Activated naive CD4-positive, alpha-beta T cell treated with Interleukin-2 at 50 U/mL for 16 hours (primary cell): ENCODE data around the gene ACSL1.

Experiments
- DNase-seq: peaks from one replicate; pipeline ENCODE4 v3.0.0-alpha.2; 2020

ACSL1 gene, protein sequence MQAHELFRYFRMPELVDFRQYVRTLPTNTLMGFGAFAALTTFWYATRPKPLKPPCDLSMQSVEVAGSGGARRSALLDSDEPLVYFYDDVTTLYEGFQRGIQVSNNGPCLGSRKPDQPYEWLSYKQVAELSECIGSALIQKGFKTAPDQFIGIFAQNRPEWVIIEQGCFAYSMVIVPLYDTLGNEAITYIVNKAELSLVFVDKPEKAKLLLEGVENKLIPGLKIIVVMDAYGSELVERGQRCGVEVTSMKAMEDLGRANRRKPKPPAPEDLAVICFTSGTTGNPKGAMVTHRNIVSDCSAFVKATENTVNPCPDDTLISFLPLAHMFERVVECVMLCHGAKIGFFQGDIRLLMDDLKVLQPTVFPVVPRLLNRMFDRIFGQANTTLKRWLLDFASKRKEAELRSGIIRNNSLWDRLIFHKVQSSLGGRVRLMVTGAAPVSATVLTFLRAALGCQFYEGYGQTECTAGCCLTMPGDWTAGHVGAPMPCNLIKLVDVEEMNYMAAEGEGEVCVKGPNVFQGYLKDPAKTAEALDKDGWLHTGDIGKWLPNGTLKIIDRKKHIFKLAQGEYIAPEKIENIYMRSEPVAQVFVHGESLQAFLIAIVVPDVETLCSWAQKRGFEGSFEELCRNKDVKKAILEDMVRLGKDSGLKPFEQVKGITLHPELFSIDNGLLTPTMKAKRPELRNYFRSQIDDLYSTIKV

DNA sequence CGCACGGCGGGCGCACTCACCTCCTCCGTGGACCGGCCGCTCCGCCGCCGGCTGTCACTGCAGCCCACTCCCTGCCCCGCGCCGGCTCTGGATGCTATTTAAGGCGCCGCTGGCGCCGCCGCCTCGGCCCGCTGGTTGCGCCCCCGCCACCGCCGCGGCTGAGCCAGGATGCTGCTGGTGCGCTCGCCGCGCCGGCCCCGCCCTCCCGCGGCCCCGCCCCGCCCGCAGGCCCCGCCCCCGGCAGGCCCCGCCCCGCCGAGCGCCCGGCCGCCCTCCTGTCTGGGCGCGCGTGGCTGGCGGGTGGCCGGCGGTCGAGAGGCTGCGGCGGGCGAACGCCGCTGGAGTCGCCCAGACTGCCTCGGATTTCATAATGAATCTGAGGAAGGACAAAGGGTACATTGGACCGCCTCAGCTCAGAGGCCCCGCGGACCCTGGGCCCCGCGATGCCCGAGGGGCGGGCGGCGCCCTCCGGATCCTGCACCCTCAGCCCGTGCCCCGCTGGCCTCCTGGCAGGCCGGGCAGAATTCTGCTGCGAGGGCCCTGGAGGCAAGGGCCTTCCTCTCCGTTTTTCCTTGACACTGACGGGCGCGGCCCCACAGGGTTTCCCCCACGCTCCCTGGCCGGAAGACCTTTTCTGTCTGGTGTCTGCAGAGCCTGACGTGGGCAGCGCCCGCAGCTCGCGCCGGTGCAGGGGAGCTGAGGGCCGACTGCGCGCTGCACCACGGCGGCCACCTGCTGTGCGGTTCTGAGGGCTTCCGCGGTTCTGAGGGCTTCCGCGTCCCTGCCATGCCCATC, at the start of gene ACSL1:
Gene ACSL1, minus strand, starts transcription at position 73 of the 795 bp plus-strand sequence. CDS start 22,454 bp downstream, outside the sequence.
- peak; percentile 82 for DNase-seq

DNA sequence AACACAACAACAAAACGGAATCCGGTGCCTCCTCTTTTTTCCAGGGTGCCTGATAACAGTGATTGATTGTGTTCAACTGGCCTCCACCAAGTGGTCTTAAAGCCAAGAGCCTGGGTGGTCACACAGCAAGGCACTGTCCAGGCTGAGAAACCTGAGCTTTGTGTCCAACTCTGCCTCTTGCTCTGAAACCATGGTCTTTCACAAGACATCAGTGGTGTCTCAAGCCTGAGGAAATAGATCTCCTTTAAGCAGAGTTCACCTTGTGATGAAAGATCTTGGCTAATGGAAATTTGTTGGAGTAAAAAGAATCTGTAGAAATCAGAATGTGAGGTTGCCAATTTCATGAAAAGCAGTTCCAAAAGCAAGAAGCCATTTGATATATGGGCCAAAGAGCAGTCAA, 47.3 kb upstream of the ACSL1 start:
- DNase-seq = no peak

DNA sequence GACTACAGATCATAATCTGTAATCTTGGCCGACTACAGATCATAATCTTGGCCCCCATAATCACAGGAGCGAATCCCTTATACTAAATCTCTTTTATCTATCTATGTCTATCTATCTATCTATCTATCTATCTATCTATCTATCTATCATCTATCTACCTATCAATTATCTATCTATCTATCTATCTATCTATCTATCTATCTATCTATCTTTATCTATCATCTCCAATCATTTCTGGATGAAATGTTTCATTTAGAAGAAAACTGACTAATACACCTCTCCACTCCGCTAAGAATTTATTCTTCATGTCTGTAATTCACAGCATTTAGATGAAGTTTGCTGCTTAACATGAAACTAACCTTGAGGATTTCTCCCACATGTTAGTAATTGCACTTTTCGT, 45.0 kb upstream of the ACSL1 start:
- DNase-seq = no peak

DNA sequence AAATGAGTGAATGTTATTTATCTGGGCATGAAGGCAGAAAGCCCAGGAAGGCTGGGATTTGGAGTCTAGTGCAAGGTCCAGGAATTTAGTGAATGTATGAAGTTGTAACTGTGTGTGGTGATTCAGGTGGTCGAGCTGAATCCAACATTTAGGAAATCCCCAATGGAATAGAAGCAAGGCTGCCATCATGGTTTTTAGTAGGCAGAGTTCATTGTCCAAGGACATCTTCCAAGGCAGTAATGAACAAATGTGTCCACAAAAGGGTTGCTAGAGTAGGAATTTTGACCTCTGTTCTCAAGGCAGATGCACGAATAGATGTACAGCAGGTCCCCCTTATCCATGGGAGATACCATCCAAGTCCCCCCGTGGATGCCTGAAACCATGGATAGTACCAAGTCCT, 42.9 kb upstream of the ACSL1 start:
- no peak for DNase-seq

DNA sequence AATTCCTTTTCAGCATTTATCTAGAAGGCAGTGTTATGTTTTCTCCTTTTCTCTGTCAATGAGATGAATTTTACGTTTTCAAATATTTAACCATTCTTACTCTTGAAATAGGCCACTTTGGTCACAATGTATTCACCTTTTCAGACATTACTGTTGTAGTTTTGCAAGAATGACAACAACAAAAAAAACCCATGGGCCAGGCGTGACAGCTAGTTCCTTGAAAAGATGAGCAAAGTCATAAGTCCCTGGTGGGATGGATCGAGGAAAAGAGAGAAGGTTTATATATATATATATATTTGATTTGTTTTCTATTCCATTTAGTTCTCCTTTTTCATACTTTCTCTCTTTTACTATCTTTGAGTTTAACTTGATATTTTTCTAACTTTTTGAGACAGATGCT, 38.1 kb upstream of the ACSL1 start:
- DNase-seq = no peak

- DNase-seq = no peak
These were observed 35.3 kb upstream of the ACSL1 start for GRCh38 chr4:184861047-184861446.

GRCh38 chr4:184860018-184860779, 34.4 kb upstream of the ACSL1 start:
- DNase-seq = no peak

DNA sequence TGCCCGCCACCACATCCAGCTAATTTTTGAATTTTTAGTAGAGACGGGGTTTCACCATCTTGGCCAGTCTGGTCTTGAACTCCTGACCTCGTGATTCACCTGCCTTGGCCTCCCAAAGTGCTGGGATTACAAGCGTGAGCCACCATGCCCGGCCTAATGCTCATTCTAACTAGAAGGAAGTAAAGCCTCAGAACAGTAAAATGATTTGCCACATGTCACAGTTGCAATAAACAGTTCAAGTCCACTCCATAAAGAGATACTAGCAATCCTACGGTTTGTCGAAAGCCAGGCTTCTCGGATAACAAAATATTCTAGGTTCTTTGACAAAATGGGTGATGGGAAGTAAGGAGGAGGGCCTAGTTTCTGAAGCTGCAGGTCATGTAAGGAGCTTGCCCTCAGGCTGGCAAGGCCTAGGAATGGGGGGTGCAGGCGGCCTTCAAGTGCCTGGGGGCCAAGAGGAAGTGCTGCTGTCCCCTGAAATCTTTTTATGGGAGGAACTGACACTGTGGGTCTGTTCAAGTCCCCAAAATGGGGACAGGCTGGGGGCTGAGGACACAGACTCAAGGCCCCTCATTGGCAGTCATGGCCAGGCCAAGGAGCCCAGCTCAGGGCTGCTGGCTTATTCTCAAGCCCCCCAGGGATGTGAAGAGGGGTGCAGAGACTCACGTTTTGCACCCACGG, 31.8 kb upstream of the ACSL1 start:
- DNase-seq = no peak

DNA sequence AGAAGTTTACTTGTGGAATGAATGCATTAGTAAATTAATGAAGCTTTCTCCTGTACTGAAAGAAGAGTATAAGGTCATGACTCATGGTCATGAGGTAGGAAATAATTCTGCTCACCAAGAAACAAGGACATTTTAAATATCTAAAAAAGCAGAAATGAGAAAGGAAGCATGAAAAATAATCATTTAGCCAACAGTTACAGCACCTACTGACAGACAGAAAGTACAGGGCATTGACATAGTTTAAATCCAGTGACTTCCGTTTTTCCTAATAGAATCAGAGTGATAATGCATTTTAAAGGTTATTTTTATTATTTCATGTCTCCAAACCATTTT, 30.5 kb upstream of the ACSL1 start:
- DNase-seq = no peak

- DNase-seq = no peak
These were observed 28.9 kb upstream of the ACSL1 start for GRCh38 chr4:184854673-184855072.

DNA sequence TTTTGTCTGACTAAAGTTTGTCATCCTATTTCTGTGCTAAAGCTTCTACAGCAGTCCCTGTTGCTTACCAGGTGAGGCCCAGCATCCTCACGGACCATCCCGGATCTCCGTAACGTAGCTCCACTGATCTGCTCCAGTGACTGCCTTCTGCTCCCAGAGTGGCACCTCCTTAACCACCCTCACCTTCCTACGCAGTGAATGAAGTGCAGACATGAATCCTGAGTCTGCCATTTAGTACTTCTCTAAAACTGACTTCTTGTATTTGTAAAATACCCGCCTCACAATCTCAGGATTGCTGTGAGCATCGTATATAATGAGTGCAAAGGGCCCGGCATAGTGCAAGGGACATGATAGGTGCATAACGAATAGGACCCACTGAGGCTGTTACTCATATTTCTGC, 27.7 kb upstream of the ACSL1 start:
- no peak for DNase-seq

DNA sequence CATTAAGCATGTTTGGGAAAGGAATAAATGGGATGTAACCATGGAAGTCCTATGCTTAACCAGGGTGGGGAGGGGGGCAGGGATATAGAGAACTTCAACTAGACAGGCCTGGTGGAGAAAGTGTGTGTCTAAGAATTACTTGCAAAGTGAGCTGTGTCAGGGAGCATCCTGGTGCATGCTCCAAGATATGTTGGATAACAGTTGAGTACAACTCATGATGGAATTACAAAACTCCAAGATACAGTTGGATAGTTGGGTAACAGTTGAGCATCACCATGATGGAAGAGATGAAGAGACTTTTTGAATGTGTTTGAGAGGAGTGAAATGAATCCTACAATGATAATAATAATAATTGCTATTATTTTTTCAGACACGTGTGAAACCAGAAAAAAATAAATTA, 26.1 kb upstream of the ACSL1 start:
- no peak for DNase-seq

DNA sequence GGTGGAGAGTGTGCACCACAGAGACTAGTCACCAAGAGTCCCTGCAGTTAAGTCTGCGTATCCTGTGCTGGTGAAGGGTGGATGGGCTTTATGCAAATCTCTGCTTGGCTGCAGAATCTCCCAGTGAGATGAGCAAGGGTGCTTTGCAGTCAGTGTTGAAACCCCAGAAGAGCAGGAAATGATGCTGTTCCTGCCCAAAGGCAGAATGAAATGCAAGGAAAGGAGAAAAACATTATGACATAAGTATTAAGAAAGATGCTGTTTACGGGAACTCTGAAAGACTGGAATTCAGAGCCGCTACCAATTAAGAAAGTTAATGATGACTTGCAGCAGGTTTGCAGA, 25.4 kb upstream of the ACSL1 start:
- DNase-seq = no peak

DNA sequence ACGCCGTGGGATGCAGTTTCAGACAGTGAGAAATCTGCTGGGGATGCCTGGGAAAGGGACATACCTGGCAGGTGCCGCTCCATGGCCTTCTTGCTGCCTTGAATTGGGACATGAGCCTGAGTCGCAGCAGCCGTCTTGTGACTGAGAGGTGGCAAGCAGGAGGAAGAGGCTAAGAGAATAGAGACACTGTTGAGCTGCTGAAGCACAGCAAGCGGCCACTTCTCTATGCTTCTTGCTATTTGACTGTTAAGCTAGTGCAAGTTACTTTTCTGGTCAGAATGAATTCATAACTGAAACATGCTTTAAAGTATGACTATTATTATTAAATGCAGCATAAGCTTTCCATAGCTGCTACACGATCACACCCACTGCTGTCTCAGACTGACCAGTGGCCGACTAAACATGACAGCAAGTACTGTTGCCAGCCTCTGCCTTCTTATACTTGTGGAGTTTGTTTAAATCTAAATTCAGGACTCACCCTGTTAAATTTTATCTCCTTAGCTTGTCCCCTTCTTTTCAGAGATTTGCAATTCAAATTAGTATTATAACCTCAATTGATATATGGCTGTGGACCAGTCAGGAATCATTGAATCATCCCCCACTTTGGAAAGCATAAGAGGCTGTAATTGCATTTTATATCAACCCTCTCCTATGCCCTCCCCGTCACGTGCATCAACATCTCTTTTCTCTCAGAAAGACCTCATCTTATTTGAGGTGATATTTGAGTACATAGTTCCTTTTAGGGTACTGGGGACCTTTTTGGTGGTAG, 24.8 kb upstream of the ACSL1 start:
- DNase-seq = no peak

DNA sequence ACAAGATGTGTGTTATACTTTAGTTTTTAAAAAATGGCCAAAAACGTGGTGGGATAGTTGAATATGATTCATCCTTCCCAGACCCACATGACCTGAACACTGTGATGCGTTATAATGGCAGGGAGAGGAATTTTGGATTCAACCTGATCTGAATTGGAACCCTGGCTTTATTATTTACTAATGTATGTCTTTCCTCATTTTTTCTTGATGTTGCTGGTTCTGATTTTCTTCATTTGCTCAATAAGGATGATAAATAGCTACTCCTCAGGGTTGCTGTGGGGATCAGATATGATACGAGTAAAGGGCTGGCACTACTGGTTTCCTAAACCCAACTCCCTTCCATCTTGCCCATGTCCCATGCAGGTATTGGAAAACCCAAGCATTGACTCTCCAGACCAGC, 24.2 kb upstream of the ACSL1 start:
- no peak for DNase-seq

GRCh38 chr4:184849185-184849584, 23.4 kb upstream of the ACSL1 start:
- no peak for DNase-seq

DNA sequence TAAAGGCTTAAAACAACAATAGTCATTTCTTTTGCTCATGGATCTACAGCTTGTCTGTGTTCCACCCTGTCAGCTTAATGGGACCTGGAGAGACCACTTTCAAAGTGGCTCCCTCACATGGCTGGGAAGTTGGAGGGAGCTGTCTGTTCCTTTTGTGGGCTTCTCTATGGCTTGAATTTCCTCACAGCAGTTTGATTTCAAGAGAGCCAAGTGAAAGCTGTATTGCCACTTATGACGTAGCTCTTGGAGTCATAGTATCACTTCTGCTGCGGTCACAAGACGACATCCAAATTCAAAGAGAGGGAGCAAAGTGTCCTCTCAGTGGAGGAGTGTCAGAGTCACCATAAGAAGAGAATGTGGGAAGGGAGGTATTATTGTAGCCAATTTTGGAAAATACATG, 22.7 kb upstream of the ACSL1 start:
- no peak for DNase-seq

GRCh38 chr4:184846531-184846930, 20.8 kb upstream of the ACSL1 start:
- DNase-seq = no peak

DNA sequence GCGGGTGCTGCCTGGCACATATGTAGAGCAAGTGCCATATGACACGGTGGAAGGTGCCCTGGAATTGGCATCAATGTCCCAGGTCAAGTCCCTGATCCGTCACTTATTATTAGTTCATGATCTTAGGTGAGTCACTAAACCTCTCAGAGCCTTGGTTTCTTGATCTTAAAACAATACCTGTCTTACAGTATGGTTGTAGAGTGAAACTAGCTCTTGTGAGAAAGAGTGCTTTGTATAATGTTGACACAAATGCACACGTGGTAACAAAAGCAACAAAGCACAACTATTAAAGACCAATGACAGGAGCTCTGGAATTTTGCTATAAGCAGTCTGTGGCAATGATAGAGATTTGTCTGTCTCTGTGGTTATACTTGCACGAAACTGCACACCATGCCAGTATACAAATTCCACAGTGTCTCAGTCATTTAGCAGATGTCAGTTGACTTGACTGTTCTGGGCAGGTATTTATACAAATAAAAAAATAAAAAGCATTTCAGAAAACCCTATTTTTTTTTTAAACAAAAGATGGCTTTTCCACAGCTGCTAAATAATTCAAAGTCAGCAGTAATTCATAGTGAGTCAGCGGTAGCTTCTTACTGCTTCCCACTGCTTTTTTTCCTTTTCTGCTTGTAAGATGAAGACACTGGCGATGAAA, 19.7 kb upstream of the ACSL1 start:
- no peak for DNase-seq

DNA sequence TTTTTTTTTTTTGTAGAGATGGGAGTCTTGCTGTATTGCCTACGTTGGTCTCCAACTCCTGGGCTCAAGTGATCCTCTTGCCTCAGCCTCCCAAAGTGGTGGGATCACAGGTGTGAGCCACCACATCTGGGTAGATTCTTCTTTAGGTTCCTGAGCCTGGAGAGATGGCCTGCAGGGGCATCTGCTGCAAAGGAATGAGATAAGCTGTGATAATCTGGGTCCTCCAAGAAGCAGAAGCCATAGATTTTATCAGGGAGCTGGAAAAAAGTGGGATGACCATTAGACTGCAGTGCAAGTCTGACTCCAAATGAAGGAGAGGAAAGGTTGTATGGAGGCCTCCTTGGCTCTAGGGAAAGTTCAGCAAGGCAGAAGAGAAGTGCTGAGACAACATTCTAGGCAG, 19.0 kb upstream of the ACSL1 start:
- no peak for DNase-seq

- DNase-seq = peak; percentile 8
These were observed 18.3 kb upstream of the ACSL1 start for GRCh38 chr4:184843984-184844554.
